Measurements from ENCODE around the gene CUL5. TPM values are rescaled to one million over a fixed set of nuclear protein-coding genes. Genes with fewer than 3 reads are reported as not detected.

The CUL5 gene
- 22.3 TPM for polyA plus RNA-seq (2013, experiment 1 of 2; ENCODE audit: insufficient read length)
- polyA plus RNA-seq (2013, experiment 2 of 2; ENCODE audit: insufficient read length): 25.9 TPM

DNA sequence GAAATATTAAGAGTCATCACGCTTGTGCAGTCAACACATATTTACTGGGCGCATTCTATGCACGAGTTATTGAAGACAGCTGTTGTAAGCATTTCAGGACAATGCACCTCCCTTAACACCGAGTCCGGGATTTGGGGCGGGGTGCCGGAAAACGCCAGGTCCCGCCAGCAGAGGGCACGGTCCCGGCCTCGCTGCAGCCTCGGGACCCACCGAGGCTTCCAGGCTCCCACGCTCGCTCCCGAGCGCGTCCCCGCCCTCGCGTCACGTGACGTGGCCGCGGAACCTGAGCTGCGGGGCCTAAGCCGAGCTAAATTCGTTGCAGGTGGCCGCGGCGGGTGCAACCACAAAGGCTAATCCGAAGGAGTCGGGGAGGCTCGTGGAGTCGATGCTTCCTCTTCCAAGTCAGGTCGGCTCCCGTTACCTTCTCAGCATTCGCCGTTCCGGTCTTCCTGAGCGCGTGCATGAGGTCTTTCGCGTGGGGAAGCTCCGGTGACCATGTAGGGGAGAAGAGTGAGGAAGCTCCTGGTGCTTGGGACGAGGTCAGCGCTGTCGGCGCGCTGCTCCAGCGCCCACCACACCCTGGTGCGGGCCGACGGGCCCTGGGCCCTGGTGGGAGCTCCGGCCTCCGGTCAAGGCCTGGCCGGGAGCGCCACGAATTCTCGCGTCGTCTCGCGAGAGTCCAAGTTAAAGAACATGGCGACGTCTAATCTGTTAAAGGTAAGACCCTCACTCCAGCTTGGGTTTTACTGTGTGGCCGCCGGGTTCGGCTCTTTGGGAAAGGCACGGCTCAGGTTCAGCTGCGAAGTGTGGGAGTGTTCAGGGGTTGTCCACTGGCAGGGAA, at the start of gene CUL5:
Gene CUL5 (plus strand): TSS at position 243 of the 841 bp plus-strand sequence. CDS start 451 bp downstream, at position 694.
- peak; percentile 92 for DNase-seq

DNA sequence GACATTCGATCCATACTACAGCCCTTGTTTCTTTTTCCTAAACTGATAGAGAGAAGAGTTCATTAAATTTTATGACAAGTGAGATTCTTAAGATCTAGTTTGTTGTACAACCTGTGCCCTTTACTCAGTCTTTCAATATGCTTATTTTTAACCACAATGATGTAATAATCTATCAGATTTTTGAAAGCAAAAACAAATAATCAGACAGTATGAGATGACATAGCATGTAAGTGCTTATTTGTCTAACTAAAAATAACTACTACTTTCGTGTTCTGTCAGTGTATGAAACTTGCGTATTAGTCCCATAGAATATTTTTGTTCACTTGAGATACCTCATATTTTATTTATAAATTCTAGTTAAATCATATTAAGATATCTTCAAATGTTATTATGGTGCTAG, 47.2 kb upstream of the CUL5 start:
- DNase-seq: no peak

DNA sequence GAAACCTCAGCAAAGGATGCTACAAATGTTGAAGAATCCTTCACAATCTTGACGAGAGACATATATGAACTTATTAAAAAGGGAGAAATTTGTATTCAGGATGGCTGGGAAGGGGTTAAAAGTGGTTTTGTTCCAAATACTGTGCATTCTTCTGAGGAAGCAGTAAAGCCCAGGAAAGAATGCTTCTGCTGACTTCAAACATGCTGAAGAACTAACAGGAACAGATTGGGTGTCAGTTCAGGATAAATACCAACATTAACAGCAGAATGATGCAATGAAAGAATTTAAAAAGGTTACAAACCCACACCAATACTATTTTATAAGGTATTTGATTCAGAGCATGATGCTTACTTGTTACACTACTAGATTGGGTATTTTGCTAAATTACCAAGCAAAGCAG, 46.5 kb upstream of the CUL5 start:
- DNase-seq: no peak

DNA sequence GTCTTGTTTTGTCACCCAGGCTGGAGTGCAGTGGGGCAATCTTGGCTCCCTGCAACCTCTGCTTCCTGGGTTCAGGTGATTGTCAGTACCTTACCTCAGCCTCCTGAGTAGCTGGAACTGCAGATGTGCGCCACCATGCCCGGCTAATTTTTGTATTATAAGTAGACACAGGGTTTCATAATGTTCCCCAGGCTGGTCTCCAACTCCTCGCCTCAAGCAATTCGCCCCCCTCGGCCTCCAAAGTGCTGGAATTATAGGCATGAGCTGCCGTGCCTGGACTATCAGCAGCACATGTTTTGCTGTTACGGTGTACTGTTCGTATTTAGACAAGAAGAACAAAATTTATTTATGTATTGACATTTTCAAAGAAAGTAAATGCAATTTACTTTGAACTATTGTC, 45.6 kb upstream of the CUL5 start:
- no peak for DNase-seq

DNA sequence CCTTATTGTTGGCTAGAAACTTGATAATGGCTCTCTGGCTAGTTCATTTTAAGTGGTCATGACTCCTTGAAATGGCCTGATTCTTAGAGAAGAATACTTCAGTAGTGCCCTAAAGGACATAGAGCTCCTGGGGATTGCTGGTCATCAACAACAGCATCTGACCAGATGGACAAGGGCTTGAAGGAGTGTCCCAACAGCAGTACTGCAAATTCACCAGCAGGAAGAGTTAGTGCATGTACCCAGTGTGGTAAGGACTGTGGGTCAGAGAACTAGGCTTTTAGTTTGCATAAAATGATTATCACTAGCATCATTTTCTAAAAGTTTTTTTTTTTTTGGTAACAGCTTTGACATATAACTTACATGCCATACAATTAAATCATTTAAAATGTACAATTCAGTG, 39.5 kb upstream of the CUL5 start:
- no peak for DNase-seq

DNA sequence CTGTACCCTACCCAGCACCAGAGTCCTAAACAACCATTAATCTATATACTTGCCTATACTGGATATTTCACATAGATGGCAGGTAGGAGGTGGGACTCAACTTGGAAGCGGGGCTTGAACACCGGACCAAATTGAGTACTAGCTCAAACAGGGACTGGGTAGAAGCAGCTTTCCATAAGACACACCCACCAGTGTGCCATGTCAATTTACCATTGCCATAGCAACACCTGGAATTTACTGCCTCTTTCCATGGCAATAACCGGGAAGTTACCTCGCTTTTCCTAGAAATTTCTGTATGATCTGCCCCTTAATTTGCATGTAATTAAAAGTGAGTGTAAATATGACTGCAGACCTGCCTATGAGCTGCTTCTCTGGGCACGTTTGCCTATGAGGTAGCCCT, 38.6 kb upstream of the CUL5 start:
- DNase-seq: no peak

DNA sequence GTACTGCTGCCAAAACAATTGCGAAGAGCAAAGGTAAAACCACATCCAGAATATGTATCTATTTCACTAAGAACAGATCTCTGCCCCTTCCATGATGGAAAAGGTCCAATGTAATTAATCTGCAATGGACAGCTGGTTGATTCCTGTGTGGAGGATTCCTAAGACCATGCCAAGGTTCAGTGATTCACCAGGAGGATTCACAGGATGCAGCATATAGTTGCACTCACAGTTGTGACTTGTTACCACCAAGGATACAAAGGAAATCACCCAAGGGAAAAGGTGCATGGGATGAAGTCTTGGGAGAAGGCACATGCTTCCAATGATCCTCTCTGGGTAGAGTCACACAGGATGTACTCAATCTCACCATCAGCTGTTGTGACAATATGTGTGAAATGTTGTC, 35.1 kb upstream of the CUL5 start:
- no peak for DNase-seq

DNA sequence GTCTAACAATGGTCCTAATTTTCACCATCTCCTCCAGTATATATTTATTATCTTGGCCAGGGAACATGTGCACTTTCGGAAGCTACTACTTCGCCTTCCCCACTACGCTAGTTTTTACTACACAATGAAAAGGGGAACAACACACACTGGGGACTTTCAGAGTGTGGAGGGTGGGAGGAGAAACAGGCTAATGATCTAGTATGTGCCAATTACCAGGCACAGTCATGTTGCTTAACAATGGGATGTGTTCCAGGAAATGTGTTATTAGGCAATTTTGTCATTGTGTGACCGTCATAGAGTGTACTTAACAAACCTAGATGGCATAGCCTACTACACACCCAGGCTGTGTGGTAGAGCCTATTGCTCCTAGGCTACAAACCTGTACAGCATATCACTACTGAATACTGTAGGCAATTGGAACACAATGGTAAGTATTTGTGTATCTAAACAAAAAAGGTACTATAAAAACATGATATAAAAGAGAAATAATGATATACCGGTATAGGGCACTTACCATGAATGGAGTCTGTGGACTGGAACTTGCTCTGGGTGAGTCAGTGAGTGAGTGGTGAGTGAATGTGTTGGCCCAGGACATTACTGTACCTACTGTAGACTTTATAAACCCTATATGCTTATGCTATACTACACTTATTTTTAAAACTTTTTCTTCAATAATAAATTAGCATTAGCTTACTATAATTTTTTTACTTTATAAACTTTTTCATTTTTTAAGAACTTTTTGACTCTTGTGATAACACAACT, 20.1 kb upstream of the CUL5 start:
- DNase-seq: no peak

DNA sequence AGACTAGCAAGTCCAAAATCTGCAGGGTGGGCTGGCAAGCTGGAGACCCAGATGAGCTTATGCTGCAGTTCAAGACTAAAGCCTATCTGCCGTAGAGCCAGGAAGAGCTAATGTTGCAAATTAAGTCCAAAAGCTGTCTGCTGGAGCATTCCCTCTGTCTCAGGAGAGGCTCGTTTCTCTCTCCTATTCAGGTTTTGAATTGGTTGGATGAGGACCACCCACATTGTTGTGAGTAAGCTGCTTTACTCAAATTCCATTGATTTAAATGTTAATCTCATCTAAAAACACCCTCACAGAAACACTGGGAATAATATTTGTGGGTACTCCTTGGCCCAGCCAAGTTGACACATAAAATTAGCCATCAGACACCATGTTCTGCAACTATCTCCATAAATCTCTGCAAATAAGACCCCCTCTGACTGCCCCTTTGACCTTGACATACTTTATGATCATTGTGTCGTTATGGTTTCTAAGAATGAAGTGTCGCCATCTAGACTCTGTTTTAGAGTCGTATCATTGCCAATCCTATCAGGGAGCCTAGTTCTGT, 16.8 kb upstream of the CUL5 start:
- no peak for DNase-seq

DNA sequence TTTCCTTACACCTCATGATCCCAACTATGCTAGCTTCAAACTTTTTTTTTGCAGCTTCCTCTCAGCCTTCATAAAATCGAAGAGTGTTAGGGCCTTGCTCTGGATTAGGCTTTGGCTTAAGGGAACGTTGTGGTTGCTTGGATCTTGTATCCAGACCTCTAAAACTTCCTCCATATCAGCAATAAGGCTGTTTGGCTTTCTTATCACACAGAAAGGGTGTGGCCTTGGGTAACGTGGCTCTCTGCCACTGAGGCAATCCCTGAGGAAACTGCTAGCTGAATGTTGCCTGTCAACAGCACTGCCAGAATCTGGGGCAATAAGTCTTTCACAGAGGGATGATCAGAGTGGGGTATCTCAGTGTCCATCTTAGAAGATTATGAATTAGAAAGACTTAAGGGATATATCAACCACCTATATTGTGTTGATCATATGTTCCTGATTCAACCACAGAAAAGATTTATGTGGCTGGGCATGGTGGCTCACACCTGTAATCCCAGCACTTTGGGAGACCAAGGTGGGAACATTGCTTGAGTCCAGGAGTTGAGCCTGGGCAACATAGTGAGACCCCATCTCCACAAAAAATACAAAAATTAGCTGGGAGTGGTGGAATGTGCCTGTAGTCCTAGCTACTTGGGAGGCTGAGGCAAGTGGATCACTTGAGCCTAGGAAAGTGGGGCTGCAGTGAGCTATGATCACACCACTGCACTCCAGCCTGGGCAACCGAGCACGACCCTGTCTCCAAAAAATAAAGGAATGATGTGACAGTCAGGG, 12.5 kb upstream of the CUL5 start:
- DNase-seq: no peak

DNA sequence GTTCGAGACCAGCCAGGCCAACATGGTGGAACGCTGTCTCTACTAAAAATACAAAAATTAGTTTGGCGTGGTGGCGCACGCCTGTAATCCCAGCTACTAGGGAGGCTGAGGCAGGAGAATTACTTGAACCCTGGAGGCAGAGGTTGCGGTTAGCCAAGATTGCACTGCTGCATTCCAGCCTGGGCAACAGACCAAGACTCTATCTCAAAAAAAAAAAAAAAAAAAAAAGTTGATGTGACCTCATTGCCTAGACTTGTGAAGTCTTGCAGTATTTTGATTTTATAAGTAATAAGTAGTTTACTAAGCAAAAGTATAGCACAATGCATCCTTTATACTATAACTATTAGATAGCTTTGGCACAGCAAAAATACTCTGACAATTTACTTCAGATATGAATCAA, 9.9 kb upstream of the CUL5 start:
- peak; percentile 14 for DNase-seq

DNA sequence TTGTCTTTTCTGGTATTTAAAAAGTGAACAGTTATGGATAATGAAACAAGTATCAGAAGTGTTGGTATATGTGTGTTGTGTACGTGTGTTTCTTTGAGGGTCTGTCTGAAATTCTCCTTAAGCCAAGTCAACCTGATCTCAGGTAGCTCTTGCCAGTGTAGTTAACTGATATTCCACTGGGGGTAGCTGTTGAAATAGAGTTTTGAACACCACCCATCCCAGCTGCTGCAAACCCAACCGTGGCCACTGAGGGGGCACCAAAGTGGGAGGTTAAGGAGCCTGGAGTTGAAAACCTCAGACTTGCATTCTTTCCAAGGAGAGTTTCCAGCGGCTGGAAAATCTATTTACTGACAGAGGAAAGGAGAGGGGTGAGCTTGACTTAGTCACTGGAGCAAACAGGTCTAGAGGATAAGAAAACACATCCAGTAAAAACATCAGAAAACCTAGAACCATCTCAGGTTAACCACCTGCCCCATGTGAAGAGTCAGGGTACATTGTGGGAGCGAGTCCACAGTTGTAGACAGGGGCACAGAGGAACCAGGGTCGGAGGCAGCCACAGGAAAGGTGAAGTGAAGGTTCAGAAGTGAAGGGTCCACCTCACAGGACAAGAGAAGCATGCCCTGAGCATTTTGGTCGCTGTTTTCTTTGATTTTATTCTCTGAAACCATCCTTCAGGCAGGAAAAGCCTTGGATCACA, 8.8 kb upstream of the CUL5 start:
- peak; percentile 24 for DNase-seq

DNA sequence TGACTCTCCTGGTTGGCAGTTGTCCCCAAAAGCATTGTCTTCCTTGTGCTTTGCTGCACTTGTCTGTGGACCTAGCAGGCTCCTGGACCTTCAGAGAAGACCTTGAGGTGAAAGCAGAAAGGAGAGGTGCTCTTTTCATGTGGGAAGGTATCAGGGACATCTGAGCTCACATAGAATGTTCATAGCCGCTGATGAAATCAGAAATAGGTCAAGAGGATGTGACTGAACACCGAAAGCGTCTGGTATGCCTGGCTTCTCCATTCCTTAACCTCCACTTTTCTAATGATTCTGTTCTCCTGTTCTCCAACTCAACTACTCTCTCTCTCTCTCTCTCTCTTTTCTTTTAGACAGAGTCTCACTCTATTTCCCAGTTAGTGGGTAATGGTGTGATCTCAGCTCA, 6.2 kb upstream of the CUL5 start:
- DNase-seq: no peak

DNA sequence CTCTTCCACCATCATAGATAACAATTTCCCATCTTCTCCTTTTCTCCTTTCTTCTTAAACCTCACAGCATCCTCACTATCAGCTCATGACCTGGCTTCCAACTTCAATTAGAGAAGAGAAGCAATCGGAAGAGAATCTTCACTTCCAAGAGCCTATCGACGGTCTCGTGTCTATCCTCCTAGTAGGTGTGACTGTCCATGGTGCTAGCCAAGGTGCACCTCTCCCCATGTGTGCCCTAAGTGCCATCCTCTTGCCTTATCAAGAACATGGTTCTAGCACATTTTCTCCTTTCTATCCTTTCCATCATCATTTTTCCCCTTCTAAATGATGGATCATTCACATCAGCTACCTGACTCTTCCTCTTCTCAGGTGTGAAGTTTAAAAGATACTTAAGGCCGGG, 5.1 kb upstream of the CUL5 start:
- DNase-seq: no peak

DNA sequence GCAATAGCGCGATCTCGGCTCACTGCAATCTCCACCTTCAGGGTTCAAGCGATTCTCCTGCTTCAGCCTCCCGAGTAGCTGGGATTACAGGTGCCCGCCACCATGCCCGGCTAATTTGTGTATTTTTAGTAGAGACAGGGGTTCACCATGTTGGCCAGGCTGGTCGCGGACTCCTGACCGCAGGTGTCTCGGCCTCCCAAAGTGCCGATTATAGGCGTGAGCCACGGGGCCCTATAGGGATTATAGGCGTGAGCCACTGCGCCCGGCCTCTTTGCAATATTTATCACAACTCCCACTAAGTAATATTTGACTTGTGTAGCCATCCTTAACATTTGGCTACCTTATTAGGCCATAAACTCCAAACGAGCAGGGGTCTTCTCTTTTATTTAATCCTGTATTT, 879 bp upstream of the CUL5 start:
- no peak for DNase-seq

DNA sequence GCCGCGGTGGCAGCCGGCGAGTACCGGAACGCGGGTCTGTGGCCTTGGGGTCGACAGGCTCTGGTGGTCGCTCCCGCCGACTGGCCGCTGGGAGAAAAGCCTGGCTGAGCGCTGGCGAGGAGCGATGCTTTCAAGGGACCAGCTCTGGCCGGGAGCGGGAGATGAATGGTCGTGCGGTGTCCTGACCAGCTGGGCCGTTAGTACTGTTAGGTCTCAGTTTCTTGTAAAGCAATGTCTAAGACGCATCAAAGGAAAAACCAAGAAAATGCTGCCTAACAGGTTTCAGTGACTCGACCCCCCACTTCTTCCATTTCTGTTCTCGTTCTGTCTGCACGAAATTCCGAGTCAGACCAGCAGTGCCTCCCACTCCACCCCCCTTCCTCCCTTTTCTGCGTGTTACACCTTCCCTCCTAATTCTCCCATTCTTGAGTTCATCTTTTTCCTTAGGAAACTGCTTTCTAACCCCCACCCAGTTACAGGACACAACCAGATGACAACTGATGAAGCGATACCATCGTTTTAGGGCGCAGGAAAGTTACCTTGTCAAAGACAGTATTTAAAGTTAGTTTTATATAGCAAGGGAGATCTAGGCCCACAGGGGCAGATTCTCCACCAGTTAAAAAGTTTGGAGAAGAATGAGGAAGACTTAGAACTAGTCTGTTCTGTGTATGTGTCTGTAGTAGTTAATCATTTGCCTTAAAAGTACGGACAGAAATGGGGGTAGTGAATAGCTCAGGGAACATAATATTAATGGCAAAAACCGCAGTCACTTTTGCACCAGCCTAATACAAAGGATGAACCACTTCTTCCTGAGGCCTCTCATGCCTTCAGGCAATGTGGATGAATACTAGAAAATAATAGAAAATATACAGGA, 1.0 kb downstream of the CUL5 start:
- peak; percentile 11 for DNase-seq

DNA sequence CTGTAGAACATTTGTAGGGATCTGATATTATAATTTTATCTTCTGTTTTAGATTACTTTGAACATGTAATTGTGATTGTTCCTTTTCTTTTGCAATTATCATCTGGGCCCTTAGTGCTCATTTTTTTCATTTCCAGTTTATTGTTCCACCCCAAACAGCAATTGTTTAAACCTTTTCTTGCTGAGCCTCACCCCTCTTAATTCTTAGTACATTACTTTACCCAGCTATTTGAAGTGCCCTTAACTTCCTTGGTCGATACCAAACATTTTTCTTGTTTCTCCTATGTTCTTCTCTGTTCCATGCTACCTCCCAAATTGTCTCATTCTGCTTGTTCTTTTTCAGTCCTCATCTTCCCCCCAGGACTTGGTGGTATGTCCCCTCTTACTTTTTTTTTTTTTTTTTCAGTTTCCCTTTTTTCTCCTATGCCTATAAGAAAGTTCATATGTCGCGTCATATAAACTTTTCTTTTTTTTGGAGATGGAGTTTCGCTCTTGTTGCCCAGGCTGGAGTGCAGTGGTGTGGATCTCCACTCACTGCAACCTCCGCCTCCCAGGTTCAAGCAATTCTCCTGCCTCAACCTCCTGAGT, 3.5 kb downstream of the CUL5 start:
- DNase-seq: no peak

DNA sequence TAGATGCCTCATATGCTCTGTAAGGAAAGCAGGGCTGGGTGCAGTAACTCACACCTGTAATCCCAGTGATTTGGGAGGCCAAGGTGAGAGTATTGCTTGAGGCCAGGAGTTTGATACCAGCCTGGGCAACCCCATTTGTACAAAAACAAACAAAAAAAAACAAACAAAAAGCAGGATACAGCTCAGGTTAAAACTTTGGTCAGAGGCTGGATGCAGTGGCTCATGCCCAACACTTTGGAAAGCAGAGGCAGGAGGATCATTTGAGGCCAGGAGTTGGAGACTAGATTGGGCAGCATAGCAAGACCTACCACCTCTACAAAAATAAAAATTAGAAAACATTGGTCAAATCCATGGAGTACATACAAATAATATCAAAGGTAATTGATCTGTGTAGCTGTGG, 7.9 kb downstream of the CUL5 start:
- no peak for DNase-seq

DNA sequence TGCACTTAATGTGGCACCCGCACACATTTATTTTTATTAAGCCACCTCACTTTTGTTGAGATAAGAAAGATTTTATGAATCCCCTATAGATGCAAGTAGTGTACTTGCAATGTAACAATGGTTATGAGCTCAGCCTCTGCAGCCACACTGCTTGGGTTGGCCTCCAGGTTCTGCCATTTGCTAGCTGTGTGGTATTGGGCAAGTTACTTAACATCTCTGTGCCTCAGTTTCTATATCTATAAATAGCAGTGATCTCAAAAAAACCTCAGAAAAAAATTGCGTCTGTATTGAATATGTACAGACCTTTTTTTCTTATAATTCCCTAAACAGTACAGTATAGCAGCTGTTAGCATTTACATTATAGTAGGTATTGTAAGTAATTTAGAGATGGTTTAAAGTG, 10.0 kb downstream of the CUL5 start:
- DNase-seq: no peak

DNA sequence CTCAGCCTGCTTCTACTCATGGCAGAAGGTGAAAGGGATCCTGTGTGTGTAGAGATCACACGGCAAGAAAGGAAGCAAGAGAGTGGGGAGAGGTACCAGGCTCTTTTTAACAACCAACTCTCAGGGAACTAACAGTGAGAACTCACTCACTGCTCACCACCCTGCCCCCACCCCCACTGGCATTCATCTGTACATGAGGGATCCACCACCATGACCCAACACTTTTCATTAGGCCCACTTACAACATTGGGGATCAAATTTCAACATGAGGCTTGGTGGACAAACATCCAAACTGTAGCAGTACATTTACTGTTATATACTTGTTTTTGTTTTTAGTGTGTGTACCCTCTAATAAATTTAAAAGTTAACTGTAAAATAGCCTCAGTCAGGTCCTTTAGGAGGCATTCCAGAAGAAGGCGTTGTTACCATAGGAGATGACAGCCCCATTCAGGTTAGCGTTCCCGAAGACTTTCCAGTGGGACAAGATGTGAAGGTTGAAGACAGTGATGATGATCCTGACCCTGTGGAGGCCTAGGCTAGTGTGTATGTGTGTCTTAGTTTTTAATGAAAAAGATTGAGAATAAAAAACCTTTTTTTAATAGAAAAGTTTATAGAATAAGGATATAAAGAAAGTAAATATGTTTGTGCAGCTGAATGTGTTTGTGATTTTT, 11.3 kb downstream of the CUL5 start:
- DNase-seq: peak; percentile 27
